Neural progenitor cell (in vitro differentiated cells): ENCODE data around the gene SDK2.

Experiments
- CTCF ChIP-seq: fragments of 200-600 bp; sonication (generic); IDR thresholded peaks from 2 replicates; pipeline ENCODE4 v1.5.1; 2017; ENCODE audit warnings: antibody characterized with exemption, mild to moderate bottlenecking
- EZH2phosphoT487 ChIP-seq: fragments of 200-600 bp; sonication (generic); IDR thresholded peaks from 2 replicates; pipeline ENCODE4 v1.6.1; 2017; ENCODE audit warnings: antibody characterized with exemption

GRCh38 chr17:73544333-73544732 lies 99.9 kb downstream of the SDK2 start:
- TF ChIP-seq EZH2phosphoT487, result no peak
- no peak for TF ChIP-seq CTCF
